ENCODE results near the gene COG5.

Gene COG5

GRCh38 chr7:107505997-107506673, 57.6 kb downstream of the COG5 start:
- DNase-seq (ENCODE audit: low spot score): no peak

GRCh38 chr7:107505362-107505761, 58.4 kb downstream of the COG5 start:
- DNase-seq (ENCODE audit: low spot score): no peak

GRCh38 chr7:107503687-107504086, 60.0 kb downstream of the COG5 start:
- no peak for DNase-seq (ENCODE audit: low spot score)

- no peak for DNase-seq (ENCODE audit: low spot score)
Observed at GRCh38 chr7:107502797-107503196, 60.9 kb downstream of the COG5 start.

GRCh38 chr7:107502154-107502553, 61.6 kb downstream of the COG5 start:
- no peak for DNase-seq (ENCODE audit: low spot score)

- no peak for DNase-seq (ENCODE audit: low spot score)
Observed at GRCh38 chr7:107501593-107501992, 62.1 kb downstream of the COG5 start.

- no peak for DNase-seq (ENCODE audit: low spot score)
Observed at GRCh38 chr7:107499731-107500130, 64.0 kb downstream of the COG5 start.

- DNase-seq (ENCODE audit: low spot score): no peak
Observed at GRCh38 chr7:107495516-107495915, 68.2 kb downstream of the COG5 start.

- DNase-seq (ENCODE audit: low spot score): no peak
Observed at GRCh38 chr7:107494884-107495283, 68.8 kb downstream of the COG5 start.

GRCh38 chr7:107494315-107494751, 69.4 kb downstream of the COG5 start:
- no peak for DNase-seq (ENCODE audit: low spot score)

GRCh38 chr7:107492875-107493274, 70.8 kb downstream of the COG5 start:
- DNase-seq (ENCODE audit: low spot score): no peak

GRCh38 chr7:107486041-107486440, 77.7 kb downstream of the COG5 start:
- DNase-seq (ENCODE audit: low spot score): no peak

- DNase-seq (ENCODE audit: low spot score): no peak
Observed at GRCh38 chr7:107482571-107482970, 81.1 kb downstream of the COG5 start.

GRCh38 chr7:107480932-107481331, 82.8 kb downstream of the COG5 start:
- no peak for DNase-seq (ENCODE audit: low spot score)

GRCh38 chr7:107479303-107479702, 84.4 kb downstream of the COG5 start:
- DNase-seq (ENCODE audit: low spot score): no peak

GRCh38 chr7:107474104-107474521, 89.6 kb downstream of the COG5 start:
- DNase-seq (ENCODE audit: low spot score): no peak

- DNase-seq (ENCODE audit: low spot score): no peak
Observed at GRCh38 chr7:107472116-107472515, 91.6 kb downstream of the COG5 start.

GRCh38 chr7:107471292-107472070, 92.2 kb downstream of the COG5 start:
- no peak for DNase-seq (ENCODE audit: low spot score)

- DNase-seq (ENCODE audit: low spot score): no peak
Observed at GRCh38 chr7:107469929-107470328, 93.8 kb downstream of the COG5 start, which contains the start of gene GPR22. TSS of gene GPR22 (plus strand) at chr7:107470057. CDS start at chr7:107474061, 4,004 bp downstream.

- DNase-seq (ENCODE audit: low spot score): no peak
Observed at GRCh38 chr7:107468824-107469223, 94.9 kb downstream of the COG5 start.

- DNase-seq (ENCODE audit: low spot score): no peak
Observed at GRCh38 chr7:107467972-107468371, 95.7 kb downstream of the COG5 start.

GRCh38 chr7:107464666-107465226, 99.0 kb downstream of the COG5 start:
- DNase-seq (ENCODE audit: low spot score): no peak

Data from CD4-positive, alpha-beta T cell treated with Interleukin-6 at 100 ng/mL for 8 hours (primary cell).